NCI-H524 (cell line): ENCODE results near the gene ZNF491.
"Not testable (repeated sequence)": the region's sequence is repeated elsewhere in the genome, so short reads cannot be mapped to it uniquely, and the experiment has no call there.

ENCODE experiments used
- DNase-seq, 2 experiments: peaks; one replicate each; lab custom pipeline; 2025; lab: John Stamatoyannopoulos, UW

Gene ZNF491

GRCh38 chr19:11806354-11807098 is 8.2 kb downstream of the ZNF491 start:
- DNase-seq, result no peak

DNA sequence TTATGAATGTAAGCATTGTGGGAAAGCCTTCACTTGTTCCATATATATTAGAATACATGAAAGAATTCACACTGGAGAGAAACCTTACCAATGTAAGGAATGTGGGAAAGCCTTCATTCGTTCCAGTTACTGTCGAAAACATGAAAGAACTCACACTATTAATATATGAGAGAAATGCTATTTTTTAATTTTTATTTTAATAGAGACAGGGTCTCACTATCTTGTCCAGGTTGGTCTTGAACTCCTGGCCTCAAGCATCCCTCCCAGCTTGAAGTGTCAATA is 8.7 kb downstream of the ZNF491 start:
- no peak for DNase-seq

- peak; percentile 60 to 70 for DNase-seq
Observed at GRCh38 chr19:11813703-11814028, 15.3 kb downstream of the ZNF491 start.

- peak; percentile 85 to 95 for DNase-seq
Observed at GRCh38 chr19:11814029-11814699, 15.8 kb downstream of the ZNF491 start, which contains the start of gene ZNF440. ZNF440 (plus strand) TSS chr19:11814273; CDS start chr19:11814448, 175 bp downstream.

DNA sequence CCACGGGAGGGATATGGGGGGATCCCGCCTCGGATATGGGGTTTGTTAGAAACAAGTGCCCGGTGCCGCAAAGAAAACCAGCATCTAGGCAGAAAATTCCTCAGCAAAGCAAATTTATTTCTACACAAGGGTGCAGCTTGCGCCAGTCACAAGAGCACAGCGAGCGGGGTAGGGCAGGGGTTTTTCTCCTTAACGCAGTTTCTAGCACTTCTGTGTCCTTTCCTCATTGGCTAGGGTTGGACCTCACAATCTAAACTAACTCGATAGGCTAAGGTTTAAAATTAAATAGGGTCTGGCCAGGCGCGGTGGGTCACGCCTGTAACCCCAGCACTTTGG is 16.3 kb downstream of the ZNF491 start:
- DNase-seq, result no peak

GRCh38 chr19:11821474-11822109 is 23.3 kb downstream of the ZNF491 start:
- no peak for DNase-seq

DNA sequence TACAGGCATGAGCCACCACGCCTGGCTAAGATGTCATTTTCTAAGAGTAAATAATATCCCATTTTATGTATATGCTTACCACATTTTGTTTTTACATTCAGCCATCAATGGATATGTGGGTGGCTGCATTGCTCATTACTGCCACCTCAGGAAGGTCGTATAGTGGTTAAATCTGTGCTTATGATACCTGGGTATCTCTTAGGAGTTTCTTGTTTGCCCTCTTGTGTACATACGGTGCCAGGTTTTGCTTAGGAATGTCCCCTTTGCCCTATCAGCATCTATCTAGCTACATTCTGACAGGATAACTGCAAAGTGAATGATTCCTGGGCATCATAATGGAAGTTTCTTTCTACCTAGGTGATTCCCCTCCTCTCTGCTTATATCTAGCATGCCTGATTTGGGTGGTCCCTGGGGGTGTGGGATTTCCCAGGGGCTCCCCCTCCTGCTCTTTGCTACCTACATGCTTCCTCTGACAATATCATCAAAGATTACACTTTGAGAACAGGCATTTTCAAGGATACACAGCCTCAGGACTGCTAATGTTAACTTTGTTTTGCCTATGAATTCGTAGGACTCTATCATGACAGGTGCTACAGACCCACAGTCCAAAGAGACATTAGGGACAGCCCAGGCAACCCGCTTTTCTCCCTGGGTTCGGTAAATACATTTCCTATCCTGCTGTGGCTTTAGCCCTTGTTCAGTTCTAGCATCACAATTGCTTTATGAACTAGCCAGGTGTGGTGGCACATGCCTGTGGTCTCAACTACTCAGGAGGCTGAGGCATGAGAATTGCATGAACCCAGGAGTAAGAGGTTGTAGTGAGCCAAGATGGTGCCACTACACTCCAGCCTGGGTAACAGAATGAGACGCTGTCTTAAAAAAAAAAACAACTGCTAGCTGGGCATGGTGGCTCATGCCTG is 30.9 kb downstream of the ZNF491 start:
- DNase-seq, result not testable (repeated sequence)

- no peak for DNase-seq
Observed at GRCh38 chr19:11832253-11832912, 34.1 kb downstream of the ZNF491 start.

GRCh38 chr19:11833541-11833940 is 35.2 kb downstream of the ZNF491 start:
- DNase-seq, result no peak

DNA sequence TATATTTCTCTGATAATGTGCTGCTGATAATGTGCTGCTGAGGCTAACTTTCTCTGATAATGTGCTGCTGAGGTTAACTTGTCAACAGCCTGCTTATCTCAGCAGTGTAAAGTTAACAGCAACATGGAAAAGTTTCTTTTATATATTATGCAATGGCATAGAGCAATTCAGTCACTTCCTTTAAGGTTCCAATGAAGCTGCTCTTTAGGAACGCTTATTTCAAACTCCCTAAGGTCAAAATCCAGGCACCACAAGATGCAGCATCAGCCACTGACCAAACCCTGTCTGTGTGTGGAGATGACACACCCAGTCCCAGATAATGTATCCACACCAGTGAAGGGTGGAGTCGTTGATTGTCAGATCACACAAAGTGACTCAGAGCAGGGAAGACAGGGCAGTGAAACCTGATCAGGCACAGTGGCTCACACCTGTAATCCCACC is 37.3 kb downstream of the ZNF491 start:
- not testable (repeated sequence) for DNase-seq

GRCh38 chr19:11843722-11844121 is 45.4 kb downstream of the ZNF491 start:
- DNase-seq, result no peak

DNA sequence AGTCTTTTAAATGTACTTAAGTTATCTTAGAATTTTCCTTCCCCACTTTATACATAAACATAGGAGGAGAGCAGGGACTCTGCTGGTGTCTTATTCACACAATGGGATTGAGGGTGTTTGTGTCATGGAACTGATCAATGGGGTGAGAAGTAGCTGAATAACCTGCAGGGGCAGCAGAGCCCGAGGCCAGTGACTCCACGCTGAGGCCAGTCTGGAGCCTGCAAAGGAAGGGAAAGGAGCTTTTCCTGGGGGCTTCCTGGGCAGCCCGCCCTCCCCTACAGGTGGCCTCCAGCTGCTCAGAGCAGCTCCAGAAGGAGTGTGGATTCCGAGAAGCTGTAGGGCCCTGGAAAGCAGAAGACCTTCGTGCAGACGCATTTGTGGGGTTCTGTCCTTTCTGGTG is 49.3 kb downstream of the ZNF491 start:
- DNase-seq, result peak in 1 of 2 experiments; percentile 15

DNA sequence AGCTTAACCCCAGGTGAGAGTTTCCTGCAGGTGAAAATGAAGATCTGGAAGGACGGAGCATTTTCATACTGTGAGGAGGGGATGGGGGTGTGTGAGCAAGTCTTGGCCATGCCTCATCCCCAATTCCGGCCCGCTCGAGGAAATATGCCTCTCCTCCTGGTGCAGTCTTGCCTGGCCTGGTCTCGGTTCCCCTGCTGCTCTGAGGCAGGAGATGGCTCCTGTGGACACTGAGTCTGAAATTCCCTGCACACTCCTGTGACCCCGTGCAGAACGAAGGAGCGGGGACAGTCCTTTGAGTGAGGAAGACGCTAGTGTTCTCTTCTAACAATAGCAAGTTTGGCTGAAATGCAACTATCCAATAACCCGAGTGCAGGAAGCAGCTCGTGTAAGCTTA is 49.9 kb downstream of the ZNF491 start:
- no peak for DNase-seq

DNA sequence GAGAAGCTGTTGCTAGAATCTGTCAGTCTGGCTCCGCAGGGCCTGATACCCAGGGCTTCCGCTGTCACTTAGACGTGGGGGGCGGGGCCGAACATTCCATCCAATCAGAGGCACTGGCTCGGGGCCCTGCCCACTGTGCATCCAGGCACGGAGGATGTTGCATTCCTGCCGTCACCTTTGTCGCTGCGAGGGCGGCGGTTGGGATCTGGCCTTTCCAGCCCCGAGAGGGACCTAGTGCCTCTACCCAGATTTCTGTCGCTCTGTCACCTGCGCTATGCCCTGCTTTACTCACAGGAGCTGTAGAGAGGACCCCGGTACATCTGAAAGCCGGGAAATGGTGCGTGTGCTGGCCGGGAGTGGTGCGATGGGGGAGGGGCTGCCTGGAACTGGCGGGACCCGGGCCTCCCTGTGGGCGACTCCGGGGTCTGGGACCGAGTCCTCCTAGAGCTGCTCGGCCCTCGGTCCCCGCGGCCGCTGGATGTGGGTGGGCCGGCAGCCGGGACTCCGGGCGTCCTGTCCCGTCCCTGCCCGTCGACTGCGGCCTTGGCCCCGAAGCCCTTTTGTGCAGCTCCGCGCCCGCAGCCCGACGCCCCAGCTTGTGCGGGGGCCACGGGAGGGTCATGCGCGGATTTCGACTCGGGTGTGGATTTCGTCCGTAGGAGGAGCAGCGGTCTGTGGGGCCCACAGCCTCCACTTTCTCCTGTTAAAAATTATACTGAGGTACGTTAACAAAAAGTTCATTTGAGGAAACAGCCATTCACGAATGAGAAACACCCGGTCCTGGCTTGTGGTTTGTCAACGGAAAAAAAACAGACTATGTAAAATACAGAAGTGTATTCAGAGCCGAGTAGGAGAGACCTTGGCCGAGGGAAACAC is 50.5 kb downstream of the ZNF491 start, which contains the start of gene ZNF439:
Gene ZNF439 (plus strand): TSS at position 133 of the 876 bp plus-strand sequence. CDS start 142 bp downstream, at position 275.
- DNase-seq, result peak; percentile 83 to 93

DNA sequence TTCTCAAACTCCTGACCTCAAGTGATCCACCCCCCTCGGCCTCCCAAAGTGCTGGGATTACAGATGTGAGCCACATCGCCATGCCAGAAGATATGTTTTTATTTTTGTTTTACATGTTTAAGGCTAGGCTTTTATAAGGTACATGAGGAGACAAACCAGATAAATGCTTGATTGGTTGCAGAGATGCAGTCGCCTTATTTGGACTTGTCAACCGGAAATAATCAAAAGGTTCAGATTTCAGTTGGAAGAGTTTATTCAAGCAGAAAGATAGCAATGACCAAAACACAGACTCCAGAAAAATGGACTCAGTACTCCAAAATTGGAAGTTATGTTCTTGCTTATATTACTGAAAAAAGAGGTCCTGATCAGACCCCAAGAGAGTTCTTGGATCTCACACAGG is 52.0 kb downstream of the ZNF491 start:
- not testable (repeated sequence) for DNase-seq

- no peak for DNase-seq
Observed at GRCh38 chr19:11853358-11853757, 55.0 kb downstream of the ZNF491 start.

- no peak for DNase-seq
Observed at GRCh38 chr19:11856596-11857250, 58.4 kb downstream of the ZNF491 start.
